Measurements from ENCODE around the gene CAMSAP1.

CAMSAP1 gene

DNA sequence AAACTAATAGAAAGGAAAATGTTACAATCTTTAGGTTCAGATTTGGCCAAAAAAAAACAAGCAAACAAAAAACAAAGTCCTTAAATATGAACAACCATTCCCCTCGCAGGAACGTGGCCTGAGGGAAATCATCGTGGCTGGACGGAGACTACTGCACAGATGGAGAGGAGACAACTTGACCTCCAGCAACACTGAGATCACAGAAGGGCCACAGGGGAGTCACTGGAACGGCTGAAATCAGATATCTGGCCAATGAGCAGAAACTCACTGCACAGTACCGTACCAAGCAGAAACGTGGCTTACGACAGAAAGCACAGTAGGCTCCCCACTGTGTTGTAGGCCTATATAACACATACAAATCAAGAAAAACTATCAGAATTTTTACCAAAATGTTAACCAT is 27.7 kb downstream of the CAMSAP1 start:
- Mint-ChIP-seq H3K4me3 (no peak overlapping the region), H3K9me3 (no peaks in the 10 kb centered on the region), H3K27ac (peak overlapping the region; percentile 73), H3K27me3 (ENCODE audit: low read depth, poor library complexity) (no peaks in the 10 kb centered on the region), H3K4me1 (peaks cover 59% of the 10 kb centered on the region), H3K36me3 (ENCODE audit: low read depth) (peaks cover 32% of the 10 kb centered on the region)
- TF ChIP-seq, protein P1, sequence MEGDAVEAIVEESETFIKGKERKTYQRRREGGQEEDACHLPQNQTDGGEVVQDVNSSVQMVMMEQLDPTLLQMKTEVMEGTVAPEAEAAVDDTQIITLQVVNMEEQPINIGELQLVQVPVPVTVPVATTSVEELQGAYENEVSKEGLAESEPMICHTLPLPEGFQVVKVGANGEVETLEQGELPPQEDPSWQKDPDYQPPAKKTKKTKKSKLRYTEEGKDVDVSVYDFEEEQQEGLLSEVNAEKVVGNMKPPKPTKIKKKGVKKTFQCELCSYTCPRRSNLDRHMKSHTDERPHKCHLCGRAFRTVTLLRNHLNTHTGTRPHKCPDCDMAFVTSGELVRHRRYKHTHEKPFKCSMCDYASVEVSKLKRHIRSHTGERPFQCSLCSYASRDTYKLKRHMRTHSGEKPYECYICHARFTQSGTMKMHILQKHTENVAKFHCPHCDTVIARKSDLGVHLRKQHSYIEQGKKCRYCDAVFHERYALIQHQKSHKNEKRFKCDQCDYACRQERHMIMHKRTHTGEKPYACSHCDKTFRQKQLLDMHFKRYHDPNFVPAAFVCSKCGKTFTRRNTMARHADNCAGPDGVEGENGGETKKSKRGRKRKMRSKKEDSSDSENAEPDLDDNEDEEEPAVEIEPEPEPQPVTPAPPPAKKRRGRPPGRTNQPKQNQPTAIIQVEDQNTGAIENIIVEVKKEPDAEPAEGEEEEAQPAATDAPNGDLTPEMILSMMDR (IDR thresholded peaks at IDR 0.05) = no peak
- no peak for DNase-seq

DNA sequence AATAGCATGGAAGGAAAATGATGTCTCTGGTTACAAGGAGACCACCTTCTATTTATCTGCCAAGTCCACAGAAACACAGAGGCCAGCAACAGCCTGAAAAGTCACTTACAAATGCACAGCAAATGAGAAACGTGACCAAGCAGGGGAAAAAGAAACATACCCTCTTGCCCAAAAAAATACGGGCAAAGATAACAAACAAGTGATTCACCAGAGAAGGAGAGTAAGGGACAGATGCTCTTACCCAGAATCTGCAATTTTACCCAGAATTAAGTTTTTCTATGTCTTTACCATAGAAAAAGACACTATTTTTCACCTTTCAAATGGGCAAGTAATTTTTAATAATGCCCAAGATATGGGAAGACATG is 28.1 kb downstream of the CAMSAP1 start:
- TF ChIP-seq, protein P1 (IDR thresholded peaks at IDR 0.05) = no peak
- Mint-ChIP-seq H3K4me1 (peaks cover 55% of the 10 kb centered on the region), H3K9me3 (no peaks in the 10 kb centered on the region), H3K36me3 (ENCODE audit: low read depth) (peaks cover 32% of the 10 kb centered on the region), H3K27me3 (ENCODE audit: low read depth, poor library complexity) (no peaks in the 10 kb centered on the region), H3K27ac (peak overlapping the region; percentile 73), H3K4me3 (no peak overlapping the region)
- DNase-seq = no peak

DNA sequence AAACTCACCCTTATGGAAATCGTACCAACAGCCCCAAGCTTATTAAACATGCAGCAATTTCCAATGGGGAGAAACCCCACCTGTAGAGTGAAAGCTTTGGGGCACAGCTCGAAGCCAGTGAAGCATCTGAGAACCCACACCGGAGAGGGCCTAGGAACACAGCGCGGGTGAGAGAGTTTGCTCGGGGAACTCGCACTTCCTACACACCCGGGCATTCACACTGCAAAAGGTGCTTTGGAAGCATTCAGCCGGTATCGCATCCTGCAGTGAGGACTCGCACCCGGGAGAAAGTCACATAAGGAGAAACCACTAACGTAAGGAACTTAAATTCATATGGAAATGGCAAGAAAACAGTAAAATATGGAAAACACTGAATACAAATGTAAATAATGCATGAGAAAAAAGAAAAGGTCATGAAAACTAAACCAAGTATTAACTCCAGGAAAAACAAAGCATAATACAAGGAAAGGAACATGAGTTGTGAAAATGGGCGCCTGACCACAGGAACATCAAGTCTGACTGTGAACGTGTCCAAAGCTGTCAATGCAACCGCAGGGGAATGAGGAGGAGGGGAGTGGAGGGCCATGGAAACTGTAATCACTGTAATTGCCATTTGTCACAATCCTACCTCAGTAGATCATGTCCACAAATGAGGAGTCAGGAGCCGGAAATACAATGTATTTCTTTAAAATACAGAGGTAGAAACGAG is 28.7 kb downstream of the CAMSAP1 start:
- TF ChIP-seq, protein P1 (IDR thresholded peaks at IDR 0.05) = no peak
- H3K9me3 Mint-ChIP-seq = no peaks in the 10 kb centered on the region
- H3K27ac Mint-ChIP-seq = peak overlapping the region; percentile 73
- no peak for DNase-seq
- H3K4me1 Mint-ChIP-seq = peaks cover 50% of the 10 kb centered on the region
- H3K27me3 Mint-ChIP-seq (ENCODE audit: low read depth, poor library complexity) = no peaks in the 10 kb centered on the region
- H3K4me3 Mint-ChIP-seq = no peak overlapping the region
- H3K36me3 Mint-ChIP-seq (ENCODE audit: low read depth) = peaks cover 32% of the 10 kb centered on the region

DNA sequence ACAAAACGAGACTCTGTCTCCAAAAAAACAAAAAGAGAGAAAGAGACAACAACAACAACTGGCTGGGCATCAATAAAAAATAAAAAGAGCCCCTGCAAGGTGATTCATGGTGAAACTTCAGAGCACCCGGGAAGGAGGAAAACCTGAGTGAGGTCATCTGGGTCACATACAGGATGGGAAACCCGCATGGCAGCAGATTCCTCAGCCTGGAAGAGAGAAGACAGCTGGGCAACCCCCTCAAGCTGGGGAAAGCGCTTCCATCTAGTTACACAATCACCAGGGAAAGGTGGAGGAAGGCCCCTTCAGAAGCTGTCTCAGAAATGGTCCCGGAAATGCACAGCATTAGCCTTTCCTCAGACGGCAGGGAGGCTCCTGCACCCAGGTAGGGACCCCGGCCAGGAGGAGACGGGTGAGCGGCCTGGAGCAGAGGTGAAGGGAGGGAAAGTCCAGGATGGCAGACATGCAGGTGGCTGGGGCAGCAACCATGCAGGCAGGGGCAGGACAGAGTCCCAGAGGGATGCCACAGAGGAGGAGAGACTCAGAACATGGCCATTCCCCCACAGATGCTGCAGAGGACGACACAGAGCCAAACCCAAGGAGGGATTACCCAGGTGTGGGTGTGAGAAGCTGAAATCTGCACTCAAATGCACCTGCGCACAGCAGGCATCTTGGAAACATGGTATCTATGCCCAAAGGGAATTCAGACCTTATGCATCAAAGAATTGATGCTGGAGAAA is 29.4 kb downstream of the CAMSAP1 start:
- Mint-ChIP-seq H3K36me3 (ENCODE audit: low read depth) (peaks cover 34% of the 10 kb centered on the region), H3K4me3 (no peak overlapping the region), H3K9me3 (no peaks in the 10 kb centered on the region), H3K27ac (peak overlapping the region; percentile 70), H3K27me3 (ENCODE audit: low read depth, poor library complexity) (no peaks in the 10 kb centered on the region), H3K4me1 (peaks cover 43% of the 10 kb centered on the region)
- DNase-seq = no peak
- TF ChIP-seq, protein P1 (IDR thresholded peaks at IDR 0.05) = no peak

DNA sequence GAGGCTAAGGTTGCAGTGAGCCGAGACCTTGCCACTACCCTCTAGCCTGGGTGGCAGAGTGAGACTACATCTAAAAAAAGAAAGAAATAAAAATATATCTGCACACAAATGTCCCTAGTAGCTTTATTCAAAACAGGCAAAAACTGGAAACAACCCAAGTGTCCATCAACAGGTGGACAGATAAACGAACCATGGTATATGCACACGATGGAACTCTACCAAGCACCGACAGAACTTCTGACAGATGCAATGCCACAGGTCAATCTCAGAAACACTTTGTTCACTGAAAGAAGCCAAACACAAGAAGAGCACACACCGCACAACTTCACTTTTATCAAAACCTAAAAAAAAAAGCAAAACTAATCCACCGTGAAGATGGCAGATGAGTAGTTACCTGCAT is 30.4 kb downstream of the CAMSAP1 start:
- H3K4me1 Mint-ChIP-seq = peaks cover 39% of the 10 kb centered on the region
- TF ChIP-seq, protein P1 (IDR thresholded peaks at IDR 0.05) = no peak
- no peak for DNase-seq
- H3K27ac Mint-ChIP-seq = peak overlapping the region; percentile 78
- H3K27me3 Mint-ChIP-seq (ENCODE audit: low read depth, poor library complexity) = no peaks in the 10 kb centered on the region
- no peak overlapping the region for H3K4me3 Mint-ChIP-seq
- peaks cover 37% of the 10 kb centered on the region for H3K36me3 Mint-ChIP-seq (ENCODE audit: low read depth)
- no peaks in the 10 kb centered on the region for H3K9me3 Mint-ChIP-seq

All from nephron progenitor cell (in vitro differentiated cells).